Adrenal gland (tissue), 12 donors: Measurements from ENCODE around the gene USP34. TPM values are rescaled to one million over a fixed set of nuclear protein-coding genes. Genes with fewer than 3 reads are reported as not detected.
"Not testable (repeated sequence)": the region's sequence is repeated elsewhere in the genome, so short reads cannot be mapped to it uniquely, and the experiment has no call there.

ENCODE experiments used
- DNase-seq, 7 donors: peaks; one replicate each; pipeline ENCODE4 v3.0.0-alpha.2; 2019 to 2020
- H3K27ac ChIP-seq, 5 donors: fragments of 200-600 bp; sonication (generic) in 4 of 5; 1 replicate in 3 of 5; 2 replicates in 2 of 5; pipeline versions ENCODE4 v1.5.1 to v1.8.0; 2016 to 2020; ENCODE audit warnings: mild to moderate bottlenecking in 1 of 5
- H3K27me3 ChIP-seq: fragments of 200-600 bp; 2 replicates; pipeline ENCODE4 v1.8.0; 2021
- H3K36me3 ChIP-seq, 2 donors: fragments of 200-600 bp; replicated peaks in 1 of 2; 1 replicate in 1 of 2; 2 replicates in 1 of 2; pipeline versions ENCODE4 v1.5.1 to v1.8.0; 2018 to 2022
- H3K4me1 ChIP-seq, 2 donors: fragments of 200-600 bp; replicated peaks in 1 of 2; 1 replicate in 1 of 2; 2 replicates in 1 of 2; pipeline versions ENCODE4 v1.5.1 to v1.8.0; 2018 to 2021
- H3K4me3 ChIP-seq, 4 donors: fragments of 200-600 bp; sonication (generic) in 3 of 4; one replicate each; pipeline ENCODE4 v1.5.1; 2016 to 2018
- H3K9me3 ChIP-seq, 3 donors: fragments of 200-600 bp; sonication (generic) in 1 of 3; replicated peaks in 1 of 3; 1 replicate in 2 of 3; 2 replicates in 1 of 3; pipeline versions ENCODE4 v1.5.1 to v1.8.0; 2016 to 2021
- CTCF ChIP-seq, 6 experiments: fragments of 450-650 bp in 4 of 6; fragments of 200-600 bp in 2 of 6; sonication (generic) in 1 of 6; IDR thresholded peaks; 1 replicate in 5 of 6; 2 replicates in 1 of 6; pipeline versions ENCODE4 v1.5.1 to v1.8.0; 2016 to 2021; ENCODE audit warnings: antibody characterized with exemption in 6 of 6, mild to moderate bottlenecking in 2 of 6, moderate library complexity in 1 of 6
- POLR2A ChIP-seq, 2 donors: fragments of 450-650 bp; IDR thresholded peaks; one replicate each; pipeline ENCODE4 v1.6.1; 2017; ENCODE audit warnings: antibody characterized with exemption in 2 of 2, mild to moderate bottlenecking in 2 of 2, moderate library complexity in 1 of 2
- WGBS, 4 donors: extraction: QIAGEN DNeasy Blood & Tissue Kit in 2 of 4; methylation state at CpG; one replicate each; pipeline versions ENCODE4 v1.1.5 to v1.1.7; 2013 to 2017; 5-methylcytosine and 5-hydroxymethylcytosine counted together
- intact Hi-C, 2 donors: fragments of 100-400 bp; cut with DNase I; formaldehyde crosslinking; loops; one replicate each; pipeline versions ENCODE4 v1.14.1 to v1.15.0; 2022 to 2023
- polyA plus RNA-seq, 3 donors: library from polyadenylated mRNA; stranded (reverse); fragments of 200-250 nt in 2 of 3; fragments of 350-450 nt in 1 of 3; fragmentation: Illumina TruSeq in 1 of 3; extraction: RNeasy Lipid Tissue Mini Kit (QIAGEN cat#74804) in 1 of 3; gene quantifications; one replicate each; pipeline ENCODE4 v1.2.3, GENCODE V29; 2013 to 2014
- total RNA-seq, 9 donors: library from RNA; depleted of rRNA in 4 of 9; stranded (reverse); fragments of >200 nt in 4 of 9; fragments of 120-200 nt in 1 of 9; fragmentation: NEBNext Ultra II Directional in 1 of 9; extraction: Animal tissue kit (Norgen Biotek cat#: 25700) in 1 of 9; gene quantifications; one replicate each; pipeline versions ENCODE4 v1.1.0 to v1.2.4, GENCODE V29; 2013 to 2023
- donor health status: healthy with polysubstance abuse.
- donor health status: Bipolar disorder and iron deficiency.
- donor health status: DM: yes; HTN: yes; CAD: no.
- donor health status: DM: no; HTN: no; CAD: no.
- donor health status: DM: no; HTN: no; CAD: no.
- donor health status: DM: yes; HTN: yes; CAD: no.

USP34 gene
- total and polyA plus RNA-seq, 12 donors: 78.1 to 163 (median 99.2) TPM

- intact Hi-C loops: no loop called here
- H3K9me3 ChIP-seq: no peaks in the 10 kb centered on the region
- no peaks in the 10 kb centered on the region for H3K4me1 ChIP-seq
- H3K36me3 ChIP-seq: peaks cover 0 to 96% of the 10 kb centered on the region in 2 donors
- no peaks in the 10 kb centered on the region for H3K27me3 ChIP-seq
- no peak overlapping the region for H3K4me3 ChIP-seq
- TF ChIP-seq CTCF (IDR thresholded peaks at IDR 0.05): no peak
- TF ChIP-seq POLR2A (IDR thresholded peaks at IDR 0.05): no peak
- no peak overlapping the region for H3K27ac ChIP-seq
- 90 to 95% (median 94%) methylated on average over 2 of the region's 2 CpGs for WGBS, 4 donors
- DNase-seq: no peak
Observed at GRCh38 chr2:61492476-61492875, 21.6 kb upstream of the USP34 start.

- no peak for DNase-seq
- H3K4me1 ChIP-seq: no peaks in the 10 kb centered on the region
- no peaks in the 10 kb centered on the region for H3K9me3 ChIP-seq
- TF ChIP-seq CTCF (IDR thresholded peaks at IDR 0.05) (no peak), POLR2A (IDR thresholded peaks at IDR 0.05) (no peak)
- intact Hi-C loops: no loop called here
- no peaks in the 10 kb centered on the region for H3K27me3 ChIP-seq
- H3K27ac ChIP-seq: no peak overlapping the region
- H3K4me3 ChIP-seq: no peak overlapping the region
- peaks cover 0 to 89% of the 10 kb centered on the region in 2 donors for H3K36me3 ChIP-seq
- WGBS, 4 donors: 95 to 97% (median 96%) methylated on average over 5 of the region's 5 CpGs
Observed at GRCh38 chr2:61485281-61485680, 14.4 kb upstream of the USP34 start.

- Histone ChIP-seq H3K36me3 (peaks cover 0 to 40% of the 10 kb centered on the region in 2 donors), H3K9me3 (no peaks in the 10 kb centered on the region), H3K27me3 (no peaks in the 10 kb centered on the region), H3K4me1 (no peaks in the 10 kb centered on the region), H3K27ac (no peak overlapping the region), H3K4me3 (no peak overlapping the region)
- WGBS, 4 donors: 89 to 93% (median 91%) methylated on average over 6 of the region's 6 CpGs
- intact Hi-C loops: no loop called here
- TF ChIP-seq POLR2A (IDR thresholded peaks at IDR 0.05): no peak
- no peak for TF ChIP-seq CTCF (IDR thresholded peaks at IDR 0.05)
- DNase-seq: no peak
Observed at GRCh38 chr2:61478086-61478485, 7.2 kb upstream of the USP34 start.

GRCh38 chr2:61476929-61477589, 6.2 kb upstream of the USP34 start:
- intact Hi-C loops, DNase-seq, H3K27ac ChIP-seq, H3K4me1 ChIP-seq, H3K4me3 ChIP-seq, H3K9me3 ChIP-seq, H3K27me3 ChIP-seq: not testable (repeated sequence)
- H3K36me3 ChIP-seq: peaks cover 0 to 30% of the 10 kb centered on the region in 2 donors
- WGBS, 4 donors: 91 to 98% (median 96%) methylated on average over 11 to 12 of the region's 12 CpGs
